ENCODE data around the gene NRP1. TPM values are rescaled to one million over a fixed set of nuclear protein-coding genes. Genes with fewer than 3 reads are reported as not detected.
A peak's percentile ranks its signal among the peaks of the same experiment; 100 is the strongest.

NRP1 gene
- total RNA-seq, 1 donor, result 173 TPM

DNA sequence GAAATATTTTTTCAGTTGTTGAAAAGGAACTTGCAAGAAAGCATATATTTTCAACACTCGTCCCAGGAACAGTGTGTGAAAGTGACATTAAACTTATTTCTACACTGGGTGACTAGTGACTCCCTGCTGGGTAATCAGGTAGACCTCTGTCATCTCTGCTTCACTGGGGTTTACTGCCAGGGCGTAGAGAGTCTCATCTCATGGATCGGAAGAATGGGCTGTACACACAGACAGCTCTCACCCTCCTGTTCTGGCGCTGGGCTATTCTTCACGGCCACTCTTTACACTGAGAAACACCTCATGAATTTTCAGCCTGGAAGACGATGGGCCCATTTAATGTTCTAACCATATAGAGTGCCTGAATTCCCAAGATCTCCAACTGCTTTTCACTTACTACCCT is 36.4 kb downstream of the NRP1 start:
- Histone ChIP-seq H3K4me3 (ENCODE audit: insufficient read depth, low read length) (no peak overlapping the region), H3K36me3 (ENCODE audit: insufficient read depth, low read length) (peaks cover 59% of the 10 kb centered on the region), H4K20me1 (ENCODE audit: insufficient read depth, low read length) (no peaks in the 10 kb centered on the region)

DNA sequence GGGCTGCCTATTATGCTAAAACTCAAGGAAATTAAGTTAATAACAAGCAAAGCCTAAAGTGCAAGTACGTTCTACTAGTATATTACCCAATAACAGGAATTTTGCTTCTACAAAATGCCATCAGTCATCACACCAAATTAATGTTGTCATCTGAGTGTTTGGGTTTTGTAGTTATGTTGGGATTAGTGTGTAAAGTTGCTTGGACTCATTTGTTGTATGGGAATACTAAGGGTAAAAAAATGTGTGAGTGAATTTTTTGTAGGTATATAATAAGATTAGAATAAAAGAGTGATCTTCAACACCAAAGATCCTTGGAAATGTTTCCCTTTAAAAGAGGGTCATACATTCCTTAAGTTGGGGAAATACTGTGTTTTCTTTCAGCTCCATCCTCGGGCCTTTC is 38.6 kb downstream of the NRP1 start:
- Histone ChIP-seq H3K27ac (ENCODE audit: low read depth, low read length) (peak overlapping the region; percentile 65), H3K79me2 (ENCODE audit: insufficient read depth, low read length) (peaks cover 95% of the 10 kb centered on the region)
- TF ChIP-seq, protein P1, sequence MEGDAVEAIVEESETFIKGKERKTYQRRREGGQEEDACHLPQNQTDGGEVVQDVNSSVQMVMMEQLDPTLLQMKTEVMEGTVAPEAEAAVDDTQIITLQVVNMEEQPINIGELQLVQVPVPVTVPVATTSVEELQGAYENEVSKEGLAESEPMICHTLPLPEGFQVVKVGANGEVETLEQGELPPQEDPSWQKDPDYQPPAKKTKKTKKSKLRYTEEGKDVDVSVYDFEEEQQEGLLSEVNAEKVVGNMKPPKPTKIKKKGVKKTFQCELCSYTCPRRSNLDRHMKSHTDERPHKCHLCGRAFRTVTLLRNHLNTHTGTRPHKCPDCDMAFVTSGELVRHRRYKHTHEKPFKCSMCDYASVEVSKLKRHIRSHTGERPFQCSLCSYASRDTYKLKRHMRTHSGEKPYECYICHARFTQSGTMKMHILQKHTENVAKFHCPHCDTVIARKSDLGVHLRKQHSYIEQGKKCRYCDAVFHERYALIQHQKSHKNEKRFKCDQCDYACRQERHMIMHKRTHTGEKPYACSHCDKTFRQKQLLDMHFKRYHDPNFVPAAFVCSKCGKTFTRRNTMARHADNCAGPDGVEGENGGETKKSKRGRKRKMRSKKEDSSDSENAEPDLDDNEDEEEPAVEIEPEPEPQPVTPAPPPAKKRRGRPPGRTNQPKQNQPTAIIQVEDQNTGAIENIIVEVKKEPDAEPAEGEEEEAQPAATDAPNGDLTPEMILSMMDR (IDR thresholded peaks at IDR 0.05; ENCODE audit: extremely low read depth, low read depth, low read length), result no peak

More for the DNA sequence above, 36.4 kb downstream of the NRP1 start:
- DNase-seq (ENCODE audit: insufficient read length, low spot score, missing footprints), result peak; percentile 62
- no peak overlapping the region for H2AFZ ChIP-seq (ENCODE audit: low read length)
- peaks cover 100% of the 10 kb centered on the region for H3K79me2 ChIP-seq (ENCODE audit: insufficient read depth, low read length)
- peak overlapping the region; percentile 18 for H3K27ac ChIP-seq (ENCODE audit: low read depth, low read length)
- H3K27me3 ChIP-seq (ENCODE audit: insufficient read depth, low read length), result no peaks in the 10 kb centered on the region
- TF ChIP-seq, protein P1 (IDR thresholded peaks at IDR 0.05; ENCODE audit: extremely low read depth, low read depth, low read length), result no peak
- H3K9me3 ChIP-seq (ENCODE audit: low read depth, low read length), result no peaks in the 10 kb centered on the region
- H3K4me1 ChIP-seq (ENCODE audit: insufficient read depth, low read length), result peaks cover 17% of the 10 kb centered on the region
- no peak overlapping the region for H3K4me2 ChIP-seq (ENCODE audit: insufficient read depth, low read length)

GRCh38 chr10:33293531-33294170 is 40.8 kb downstream of the NRP1 start:
- TF ChIP-seq, protein P1 (IDR thresholded peaks at IDR 0.05; ENCODE audit: extremely low read depth, low read depth, low read length), result no peak
- H3K36me3 ChIP-seq (ENCODE audit: insufficient read depth, low read length), result peaks cover 21% of the 10 kb centered on the region
- H3K27me3 ChIP-seq (ENCODE audit: insufficient read depth, low read length), result no peaks in the 10 kb centered on the region
- no peaks in the 10 kb centered on the region for H3K9me3 ChIP-seq (ENCODE audit: low read depth, low read length)
- no peak overlapping the region for H3K4me3 ChIP-seq (ENCODE audit: insufficient read depth, low read length)
- H2AFZ ChIP-seq (ENCODE audit: low read length), result no peak overlapping the region
- no peaks in the 10 kb centered on the region for H4K20me1 ChIP-seq (ENCODE audit: insufficient read depth, low read length)
- H3K27ac ChIP-seq (ENCODE audit: low read depth, low read length), result peak overlapping the region; percentile 89
- peaks cover 40% of the 10 kb centered on the region for H3K4me1 ChIP-seq (ENCODE audit: insufficient read depth, low read length)
- peaks cover 95% of the 10 kb centered on the region for H3K79me2 ChIP-seq (ENCODE audit: insufficient read depth, low read length)
- H3K4me2 ChIP-seq (ENCODE audit: insufficient read depth, low read length), result no peak overlapping the region
- no peak for DNase-seq (ENCODE audit: insufficient read length, low spot score, missing footprints)

More for the DNA sequence above, 38.6 kb downstream of the NRP1 start:
- Histone ChIP-seq H3K4me3 (ENCODE audit: insufficient read depth, low read length) (no peak overlapping the region), H3K4me2 (ENCODE audit: insufficient read depth, low read length) (no peak overlapping the region), H3K27me3 (ENCODE audit: insufficient read depth, low read length) (no peaks in the 10 kb centered on the region), H3K36me3 (ENCODE audit: insufficient read depth, low read length) (peaks cover 40% of the 10 kb centered on the region), H2AFZ (ENCODE audit: low read length) (no peak overlapping the region), H3K4me1 (ENCODE audit: insufficient read depth, low read length) (peaks cover 30% of the 10 kb centered on the region), H3K9me3 (ENCODE audit: low read depth, low read length) (no peaks in the 10 kb centered on the region), H4K20me1 (ENCODE audit: insufficient read depth, low read length) (no peaks in the 10 kb centered on the region)
- no peak for DNase-seq (ENCODE audit: insufficient read length, low spot score, missing footprints)

DNA sequence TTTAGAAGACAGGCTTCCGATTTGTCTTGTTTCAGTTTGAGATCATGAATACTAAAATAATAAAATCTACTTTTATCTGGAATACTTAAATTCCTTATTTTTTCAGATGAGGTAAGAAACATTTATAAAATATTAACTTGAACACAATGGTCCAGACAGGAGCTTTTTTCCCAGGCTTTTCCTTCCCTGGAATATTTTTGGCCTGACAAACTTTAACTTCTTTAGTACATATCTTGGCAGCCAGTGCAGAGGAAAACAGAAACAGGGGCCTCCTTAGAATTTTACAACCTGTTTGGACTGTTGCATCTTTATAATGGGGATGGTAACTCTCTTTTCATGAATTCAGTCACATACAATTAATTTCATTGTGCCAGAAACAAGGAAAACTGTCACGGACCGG is 41.4 kb downstream of the NRP1 start:
- DNase-seq (ENCODE audit: insufficient read length, low spot score, missing footprints), result no peak
- no peaks in the 10 kb centered on the region for H3K9me3 ChIP-seq (ENCODE audit: low read depth, low read length)
- H3K27me3 ChIP-seq (ENCODE audit: insufficient read depth, low read length), result no peaks in the 10 kb centered on the region
- TF ChIP-seq, protein P1 (IDR thresholded peaks at IDR 0.05; ENCODE audit: extremely low read depth, low read depth, low read length), result no peak
- H3K4me2 ChIP-seq (ENCODE audit: insufficient read depth, low read length), result no peak overlapping the region
- H3K4me3 ChIP-seq (ENCODE audit: insufficient read depth, low read length), result no peak overlapping the region
- peaks cover 21% of the 10 kb centered on the region for H3K36me3 ChIP-seq (ENCODE audit: insufficient read depth, low read length)
- H3K4me1 ChIP-seq (ENCODE audit: insufficient read depth, low read length), result peaks cover 36% of the 10 kb centered on the region
- peaks cover 95% of the 10 kb centered on the region for H3K79me2 ChIP-seq (ENCODE audit: insufficient read depth, low read length)
- no peaks in the 10 kb centered on the region for H4K20me1 ChIP-seq (ENCODE audit: insufficient read depth, low read length)
- no peak overlapping the region for H2AFZ ChIP-seq (ENCODE audit: low read length)
- peak overlapping the region; percentile 89 for H3K27ac ChIP-seq (ENCODE audit: low read depth, low read length)
